T-helper 17 cell (primary cell): ENCODE results near the gene FAM114A2. TPM values are rescaled to one million over a fixed set of nuclear protein-coding genes. Genes with fewer than 3 reads are reported as not detected.
A peak's percentile ranks its signal among the peaks of the same experiment; 100 is the strongest.

Experiments used
- ATAC-seq: fragments of 150-1000 bp; cut with Tn5 transposase; 2 replicates; pipeline ENCODE4 v1.10.0; 2021; ENCODE audit warnings: mild to moderate bottlenecking, moderate library complexity
- DNase-seq, 3 donors: peaks; one replicate each; pipeline versions ENCODE4 v3.0.0 to v3.0.0-alpha.2; 2020 to 2021
- H3K9me3 ChIP-seq: one replicate; pipeline ENCODE4 v1.7.0; 2013; ENCODE audit warnings: low read length, mild to moderate bottlenecking; ENCODE audit not compliant: control insufficient read depth, poor library complexity, severe bottlenecking
- H3K27ac Mint-ChIP-seq: one replicate; pipeline ENCODE4 v1.8.0; 2022; ENCODE audit warnings: mild to moderate bottlenecking, moderate library complexity, mixed read lengths
- H3K27me3 Mint-ChIP-seq: one replicate; pipeline ENCODE4 v1.8.0; 2022; ENCODE audit warnings: mixed read lengths
- H3K36me3 Mint-ChIP-seq: one replicate; pipeline ENCODE4 v1.8.0; 2022; ENCODE audit warnings: low read depth, mixed read lengths
- H3K4me1 Mint-ChIP-seq: one replicate; pipeline ENCODE4 v1.8.0; 2022; ENCODE audit warnings: mild to moderate bottlenecking, mixed read lengths
- H3K4me3 Mint-ChIP-seq: one replicate; pipeline ENCODE4 v1.8.0; 2022; ENCODE audit warnings: mild to moderate bottlenecking, moderate library complexity, mixed read lengths
- total RNA-seq, 4 donors: library from RNA in 2 of 4; stranded (reverse) in 2 of 4; gene quantifications; one replicate each; pipeline ENCODE4 v1.2.3 and lab custom pipeline; 2022 to 2026

The FAM114A2 gene
- total RNA-seq, 2 donors from 2014 or later = 21.9 to 25.8 TPM

- H3K9me3 ChIP-seq = no peaks in the 10 kb centered on the region
- Mint-ChIP-seq H3K27me3 (no peaks in the 10 kb centered on the region), H3K36me3 (peaks cover 22% of the 10 kb centered on the region), H3K4me3 (no peak overlapping the region), H3K27ac (no peak overlapping the region), H3K4me1 (no peaks in the 10 kb centered on the region)
- DNase-seq = no peak
- no peak for ATAC-seq
Observed at GRCh38 chr5:153998010-153998409, 40.7 kb downstream of the FAM114A2 start.

- no peak for ATAC-seq
- Mint-ChIP-seq H3K4me1 (peaks cover 3% of the 10 kb centered on the region), H3K4me3 (no peak overlapping the region), H3K27me3 (no peaks in the 10 kb centered on the region), H3K27ac (no peak overlapping the region), H3K36me3 (peaks cover 7% of the 10 kb centered on the region)
- no peaks in the 10 kb centered on the region for H3K9me3 ChIP-seq
- DNase-seq = no peak
Observed at GRCh38 chr5:153991168-153991567, 47.5 kb downstream of the FAM114A2 start.

- DNase-seq (no peak), ATAC-seq (no peak)
- H3K9me3 ChIP-seq = no peaks in the 10 kb centered on the region
- Mint-ChIP-seq H3K27ac (no peak overlapping the region), H3K27me3 (no peaks in the 10 kb centered on the region), H3K4me3 (no peak overlapping the region), H3K36me3 (peaks cover 2% of the 10 kb centered on the region), H3K4me1 (peaks cover 3% of the 10 kb centered on the region)
Observed at GRCh38 chr5:153988510-153988909, 50.2 kb downstream of the FAM114A2 start.

- H3K4me1 Mint-ChIP-seq = peaks cover 3% of the 10 kb centered on the region
- H3K4me3 Mint-ChIP-seq = no peak overlapping the region
- ATAC-seq (no peak), DNase-seq (no peak)
- H3K27me3 Mint-ChIP-seq = no peaks in the 10 kb centered on the region
- H3K27ac Mint-ChIP-seq = peak overlapping the region; percentile 41
- H3K36me3 Mint-ChIP-seq = peaks cover 2% of the 10 kb centered on the region
- no peaks in the 10 kb centered on the region for H3K9me3 ChIP-seq
Observed at GRCh38 chr5:153987301-153987700, 51.4 kb downstream of the FAM114A2 start.

GRCh38 chr5:153985498-153985897 lies 53.2 kb downstream of the FAM114A2 start:
- DNase-seq (no peak), ATAC-seq (no peak)
- Mint-ChIP-seq H3K4me3 (no peak overlapping the region), H3K4me1 (peaks cover 3% of the 10 kb centered on the region), H3K27me3 (no peaks in the 10 kb centered on the region), H3K36me3 (peaks cover 2% of the 10 kb centered on the region), H3K27ac (peak overlapping the region; percentile 11)
- no peaks in the 10 kb centered on the region for H3K9me3 ChIP-seq

- H3K9me3 ChIP-seq = no peaks in the 10 kb centered on the region
- peaks cover 4% of the 10 kb centered on the region for H3K27me3 Mint-ChIP-seq
- H3K4me1 Mint-ChIP-seq = peaks cover 3% of the 10 kb centered on the region
- H3K27ac Mint-ChIP-seq = no peak overlapping the region
- no peak overlapping the region for H3K4me3 Mint-ChIP-seq
- H3K36me3 Mint-ChIP-seq = peaks cover 2% of the 10 kb centered on the region
- no peak for ATAC-seq
- no peak for DNase-seq
Observed at GRCh38 chr5:153983885-153984284, 54.8 kb downstream of the FAM114A2 start.

- Mint-ChIP-seq H3K4me1 (peaks cover 3% of the 10 kb centered on the region), H3K27ac (no peak overlapping the region), H3K27me3 (peaks cover 13% of the 10 kb centered on the region), H3K4me3 (no peak overlapping the region), H3K36me3 (peaks cover 2% of the 10 kb centered on the region)
- DNase-seq (no peak), ATAC-seq (no peak)
- H3K9me3 ChIP-seq = no peaks in the 10 kb centered on the region
Observed at GRCh38 chr5:153981905-153982605, 56.7 kb downstream of the FAM114A2 start.

GRCh38 chr5:153979028-153979783 lies 59.5 kb downstream of the FAM114A2 start:
- Mint-ChIP-seq H3K4me1 (peaks cover 3% of the 10 kb centered on the region), H3K36me3 (no peaks in the 10 kb centered on the region), H3K27me3 (peaks cover 25% of the 10 kb centered on the region), H3K4me3 (no peak overlapping the region), H3K27ac (no peak overlapping the region)
- ATAC-seq (no peak), DNase-seq (no peak)
- no peaks in the 10 kb centered on the region for H3K9me3 ChIP-seq

- Mint-ChIP-seq H3K27me3 (peaks cover 25% of the 10 kb centered on the region), H3K4me1 (peaks cover 5% of the 10 kb centered on the region), H3K36me3 (peaks cover 3% of the 10 kb centered on the region), H3K4me3 (no peak overlapping the region), H3K27ac (no peak overlapping the region)
- no peak for DNase-seq
- H3K9me3 ChIP-seq = no peaks in the 10 kb centered on the region
- peak; percentile 10 for ATAC-seq
Observed at GRCh38 chr5:153974813-153975163, 63.9 kb downstream of the FAM114A2 start.

GRCh38 chr5:153974131-153974812 lies 64.4 kb downstream of the FAM114A2 start:
- ATAC-seq (peak; percentile 59), DNase-seq (peak in 1 of 3 donors; percentile 16)
- H3K9me3 ChIP-seq = no peaks in the 10 kb centered on the region
- Mint-ChIP-seq H3K4me1 (peaks cover 5% of the 10 kb centered on the region), H3K36me3 (peaks cover 3% of the 10 kb centered on the region), H3K4me3 (no peak overlapping the region), H3K27ac (no peak overlapping the region), H3K27me3 (peaks cover 25% of the 10 kb centered on the region)

GRCh38 chr5:153972240-153972639 lies 66.5 kb downstream of the FAM114A2 start:
- no peak overlapping the region for H3K27ac Mint-ChIP-seq
- no peaks in the 10 kb centered on the region for H3K9me3 ChIP-seq

GRCh38 chr5:153970496-153970895 lies 68.2 kb downstream of the FAM114A2 start:
- ATAC-seq = no peak
- no peak for DNase-seq
- no peaks in the 10 kb centered on the region for H3K9me3 ChIP-seq
- Mint-ChIP-seq H3K4me3 (no peak overlapping the region), H3K27ac (no peak overlapping the region), H3K36me3 (peaks cover 9% of the 10 kb centered on the region), H3K27me3 (peaks cover 17% of the 10 kb centered on the region), H3K4me1 (peaks cover 5% of the 10 kb centered on the region)

More at GRCh38 chr5:153972240-153972639, 66.5 kb downstream of the FAM114A2 start:
- Mint-ChIP-seq H3K27me3 (peaks cover 19% of the 10 kb centered on the region), H3K4me1 (peaks cover 5% of the 10 kb centered on the region), H3K4me3 (no peak overlapping the region), H3K36me3 (peaks cover 5% of the 10 kb centered on the region)
- no peak for DNase-seq
- no peak for ATAC-seq

GRCh38 chr5:153969563-153969895 lies 69.2 kb downstream of the FAM114A2 start:
- ATAC-seq = no peak
- no peaks in the 10 kb centered on the region for H3K9me3 ChIP-seq
- Mint-ChIP-seq H3K36me3 (peaks cover 9% of the 10 kb centered on the region), H3K4me1 (peaks cover 8% of the 10 kb centered on the region), H3K4me3 (no peak overlapping the region), H3K27ac (no peak overlapping the region), H3K27me3 (peaks cover 12% of the 10 kb centered on the region)
- DNase-seq = no peak
